Measurements from ENCODE around the gene TM7SF3. TPM values are rescaled to one million over a fixed set of nuclear protein-coding genes. Genes with fewer than 3 reads are reported as not detected.
"Not testable (repeated sequence)": the region's sequence is repeated elsewhere in the genome, so short reads cannot be mapped to it uniquely, and the experiment has no call there.

The TM7SF3 gene
- total and polyA plus RNA-seq, 5 experiments from 2014 or later = 23.5 to 62.8 (median 44.3) TPM

DNA sequence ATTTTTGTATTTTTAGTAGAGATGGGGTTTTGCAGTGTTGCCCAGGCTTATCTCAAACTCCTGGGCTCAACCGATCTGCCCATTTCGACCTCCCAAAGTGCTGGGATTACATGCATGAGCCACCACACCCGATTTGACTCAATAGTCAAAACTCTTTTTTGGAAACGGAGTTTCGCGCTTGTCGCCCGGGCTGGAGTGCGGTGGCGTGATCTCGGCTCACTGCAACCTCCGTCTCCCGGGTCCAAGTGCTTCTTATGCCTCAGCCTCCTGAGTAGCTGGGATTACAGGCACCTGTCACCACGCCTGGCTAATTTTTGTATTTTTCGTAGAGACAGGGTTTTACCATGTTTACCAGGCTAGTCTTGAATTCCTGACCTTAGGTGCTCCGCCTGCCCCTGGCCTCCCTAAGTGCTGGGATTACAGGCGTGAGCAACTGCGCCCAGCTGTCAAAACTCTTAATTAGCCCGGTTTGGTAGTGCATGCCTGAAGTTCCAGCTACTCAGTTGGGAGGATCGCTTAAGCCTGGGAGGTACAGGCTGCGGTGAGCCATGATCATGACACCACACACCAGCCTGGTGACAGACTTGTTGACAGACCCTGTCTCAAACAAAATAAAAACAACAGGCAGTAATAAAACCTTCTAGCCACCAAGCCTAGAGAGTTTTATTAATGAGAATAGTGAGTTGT is 20.6 kb upstream of the TM7SF3 start:
- DNase-seq (no peak), ATAC-seq (no peak)
- peaks cover 0 to 8% (median 0%) of the 10 kb centered on the region in 4 donors for H3K4me1 Mint-ChIP-seq
- POLR2A ChIA-PET = no interaction called here
- H3K27me3 Mint-ChIP-seq = no peaks in the 10 kb centered on the region
- no peak overlapping the region for H3K27ac Mint-ChIP-seq
- peaks cover 0 to 7% (median 0%) of the 10 kb centered on the region in 9 donors for H3K9me3 Mint-ChIP-seq
- H3K36me3 Mint-ChIP-seq = peaks cover 15 to 77% (median 65%) of the 10 kb centered on the region in 3 donors
- no peak overlapping the region for H3K4me3 Mint-ChIP-seq

DNA sequence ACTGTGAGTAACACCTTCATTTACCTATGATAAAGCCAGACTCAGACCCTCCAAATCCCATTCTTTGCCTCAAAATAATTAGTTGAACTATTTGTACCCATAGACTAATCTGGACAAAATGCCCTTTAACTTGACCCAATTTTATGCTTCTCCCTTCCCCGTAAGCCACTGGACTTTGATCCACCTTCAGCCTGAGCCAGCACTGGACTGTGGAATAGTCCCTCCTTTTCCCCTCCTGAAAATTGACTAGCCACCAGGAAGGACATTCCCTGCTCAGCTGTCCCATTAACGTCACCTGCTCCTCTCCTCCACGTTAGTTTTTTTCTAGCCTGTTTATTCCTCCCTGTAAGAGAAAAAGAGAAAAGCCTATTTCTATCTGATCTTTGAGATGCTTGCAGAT is 18.5 kb upstream of the TM7SF3 start:
- Mint-ChIP-seq H3K4me3 (no peak overlapping the region), H3K9me3 (peaks cover 0 to 2% (median 0%) of the 10 kb centered on the region in 9 donors), H3K4me1 (peaks cover 0 to 8% (median 0%) of the 10 kb centered on the region in 4 donors), H3K27ac (peak overlapping the region in 3 of 10 donors; percentile 6 to 61 (median 46)), H3K27me3 (no peaks in the 10 kb centered on the region), H3K36me3 (peaks cover 15 to 81% (median 55%) of the 10 kb centered on the region in 3 donors)
- DNase-seq (no peak), ATAC-seq (no peak)
- POLR2A ChIA-PET = no interaction called here

DNA sequence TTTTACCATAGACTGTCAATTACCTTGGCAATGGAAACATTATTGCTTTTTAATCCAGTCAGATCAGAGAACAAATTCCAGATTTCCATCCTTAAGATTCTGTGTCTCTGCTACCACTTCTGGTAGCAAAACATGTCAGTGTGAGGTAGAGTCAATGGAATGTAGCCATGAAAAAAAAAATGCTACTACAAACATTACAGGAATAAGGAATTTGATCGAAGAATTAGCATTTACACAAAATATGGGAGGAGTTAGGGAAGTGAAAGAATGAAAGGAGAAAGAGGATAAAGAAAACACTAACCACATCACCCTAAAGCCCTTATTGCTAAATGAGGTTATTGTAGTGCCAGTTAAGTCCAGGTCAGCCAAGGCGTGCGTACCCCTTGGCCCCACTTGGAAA is 17.3 kb upstream of the TM7SF3 start:
- ATAC-seq (no peak), DNase-seq (no peak)
- no peaks in the 10 kb centered on the region for H3K27me3 Mint-ChIP-seq
- peak overlapping the region in 1 of 10 donors; percentile 3 for H3K27ac Mint-ChIP-seq
- POLR2A ChIA-PET = no interaction called here
- H3K9me3 Mint-ChIP-seq = no peaks in the 10 kb centered on the region
- peaks cover 0 to 8% (median 2%) of the 10 kb centered on the region in 4 donors for H3K4me1 Mint-ChIP-seq
- H3K36me3 Mint-ChIP-seq = peaks cover 16 to 82% (median 50%) of the 10 kb centered on the region in 3 donors
- no peak overlapping the region for H3K4me3 Mint-ChIP-seq

DNA sequence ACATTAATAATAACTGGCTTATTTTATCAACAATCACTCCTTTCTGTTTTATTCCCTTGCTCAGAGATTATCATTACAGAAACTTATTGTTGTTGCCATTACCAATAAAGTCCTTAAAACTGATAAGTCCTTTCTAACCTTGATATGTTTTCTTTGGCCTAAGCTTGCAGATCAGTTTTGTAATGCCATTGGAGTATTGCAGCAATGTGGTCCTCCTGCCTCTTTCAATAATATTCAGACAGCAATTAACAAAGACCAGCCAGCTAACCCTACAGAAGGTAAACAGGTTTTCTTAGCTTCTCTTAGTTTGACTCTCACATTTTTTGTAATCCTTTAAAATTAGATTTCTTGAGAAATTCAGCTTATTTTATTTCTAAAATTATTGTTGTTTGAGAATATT is 12.1 kb upstream of the TM7SF3 start:
- H3K9me3 Mint-ChIP-seq = no peaks in the 10 kb centered on the region
- peaks cover 0 to 2% (median 0%) of the 10 kb centered on the region in 5 donors for H3K27me3 Mint-ChIP-seq
- ATAC-seq (no peak), DNase-seq (no peak)
- peaks cover 14 to 50% (median 43%) of the 10 kb centered on the region in 4 donors for H3K4me1 Mint-ChIP-seq
- H3K27ac Mint-ChIP-seq = peak overlapping the region in 1 of 10 donors; percentile 48
- POLR2A ChIA-PET = no interaction called here
- peaks cover 14 to 50% (median 18%) of the 10 kb centered on the region in 3 donors for H3K36me3 Mint-ChIP-seq
- H3K4me3 Mint-ChIP-seq = no peak overlapping the region

DNA sequence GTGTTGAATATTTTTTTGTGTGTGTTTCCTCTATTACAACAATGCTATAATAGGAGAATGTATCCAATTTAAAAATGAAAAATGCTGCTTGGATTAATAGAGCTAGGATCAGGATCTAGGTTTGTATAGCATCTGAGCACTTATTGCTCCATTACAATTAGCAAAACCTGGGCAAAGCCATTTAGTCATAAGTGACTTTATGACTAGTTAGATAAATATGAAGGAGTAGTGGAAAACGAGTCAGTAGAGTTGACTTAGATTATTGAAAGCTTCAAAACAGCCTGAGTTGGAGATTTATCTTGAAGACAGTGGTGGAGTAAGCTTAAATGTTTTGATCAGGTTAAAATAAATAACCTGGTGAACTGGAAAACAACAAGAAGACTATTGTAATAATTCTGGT is 10.9 kb upstream of the TM7SF3 start:
- peak overlapping the region in 4 of 10 donors; percentile 1 to 99 (median 34) for H3K4me3 Mint-ChIP-seq

DNA sequence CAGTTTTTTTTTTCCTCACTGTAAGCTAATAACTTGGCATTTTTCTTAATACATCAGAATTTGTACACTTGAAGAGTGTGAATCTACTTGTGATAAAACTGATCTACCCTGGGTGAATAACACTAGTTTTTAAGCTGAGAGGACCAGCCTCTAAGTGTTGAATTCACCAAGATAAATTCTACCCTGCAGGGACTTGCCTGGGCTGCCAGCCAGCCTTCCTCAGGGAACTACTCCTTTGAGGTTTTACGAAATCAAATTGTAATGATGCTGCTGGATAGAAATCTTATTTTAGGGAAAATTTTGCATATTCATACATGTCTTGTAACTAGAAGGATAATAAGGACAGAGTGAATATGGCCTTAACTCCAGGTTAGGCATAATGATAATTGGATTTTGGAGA is 10.1 kb upstream of the TM7SF3 start:
- no peak for DNase-seq
- peaks cover 14 to 50% (median 43%) of the 10 kb centered on the region in 4 donors for H3K4me1 Mint-ChIP-seq
- ATAC-seq = no peak
- H3K27ac Mint-ChIP-seq = peak overlapping the region in 1 of 10 donors; percentile 56
- no peaks in the 10 kb centered on the region for H3K9me3 Mint-ChIP-seq
- peaks cover 9 to 30% (median 10%) of the 10 kb centered on the region in 3 donors for H3K36me3 Mint-ChIP-seq
- peaks cover 0 to 2% (median 0%) of the 10 kb centered on the region in 5 donors for H3K27me3 Mint-ChIP-seq
- peak overlapping the region in 9 of 10 donors; percentile 22 to 100 (median 99) for H3K4me3 Mint-ChIP-seq
- POLR2A ChIA-PET = interaction anchor here (1.6 kb wide), 1 partner anchor 11 kb away, joined by 3 read pairs; the partner anchor contains the start of gene TM7SF3

More for the DNA sequence above, 10.9 kb upstream of the TM7SF3 start:
- Mint-ChIP-seq H3K9me3 (no peaks in the 10 kb centered on the region), H3K27me3 (peaks cover 0 to 2% (median 0%) of the 10 kb centered on the region in 5 donors), H3K27ac (peak overlapping the region in 2 of 10 donors; percentile 25 to 63), H3K4me1 (peaks cover 14 to 50% (median 43%) of the 10 kb centered on the region in 4 donors), H3K36me3 (peaks cover 13 to 38% (median 14%) of the 10 kb centered on the region in 3 donors)
- DNase-seq (no peak), ATAC-seq (no peak)
- POLR2A ChIA-PET = interaction anchor here (1.6 kb wide), 1 partner anchor 12 kb away, joined by 3 read pairs; the partner anchor contains the start of gene TM7SF3

DNA sequence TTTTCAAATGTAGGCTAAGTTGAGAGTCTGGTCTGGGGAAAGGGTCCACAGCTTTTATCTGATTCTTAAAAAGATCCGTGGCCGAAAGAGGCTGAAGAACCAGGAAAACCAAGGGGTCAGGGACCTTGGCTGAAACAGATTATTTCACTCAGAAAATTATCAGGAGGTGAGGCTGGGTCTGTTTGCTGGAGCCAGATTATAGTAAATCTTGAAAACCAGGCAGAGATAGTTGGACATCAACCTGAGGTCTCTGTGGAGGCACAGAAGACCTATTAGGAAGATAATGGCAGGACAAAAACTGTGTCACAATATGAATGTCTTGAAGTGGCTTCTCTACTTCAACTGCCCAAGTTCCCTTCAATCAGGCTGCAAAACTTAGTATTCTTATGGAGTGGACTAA is 6.6 kb upstream of the TM7SF3 start:
- Mint-ChIP-seq H3K4me1 (peaks cover 14 to 41% (median 38%) of the 10 kb centered on the region in 4 donors), H3K36me3 (peaks cover 0 to 6% (median 3%) of the 10 kb centered on the region in 3 donors), H3K9me3 (no peaks in the 10 kb centered on the region), H3K4me3 (peak overlapping the region in 7 of 10 donors; percentile 40 to 100 (median 50)), H3K27ac (peak overlapping the region in 4 of 10 donors; percentile 23 to 63 (median 44)), H3K27me3 (peaks cover 0 to 2% (median 0%) of the 10 kb centered on the region in 5 donors)
- POLR2A ChIA-PET = no interaction called here
- ATAC-seq = no peak
- DNase-seq = no peak

DNA sequence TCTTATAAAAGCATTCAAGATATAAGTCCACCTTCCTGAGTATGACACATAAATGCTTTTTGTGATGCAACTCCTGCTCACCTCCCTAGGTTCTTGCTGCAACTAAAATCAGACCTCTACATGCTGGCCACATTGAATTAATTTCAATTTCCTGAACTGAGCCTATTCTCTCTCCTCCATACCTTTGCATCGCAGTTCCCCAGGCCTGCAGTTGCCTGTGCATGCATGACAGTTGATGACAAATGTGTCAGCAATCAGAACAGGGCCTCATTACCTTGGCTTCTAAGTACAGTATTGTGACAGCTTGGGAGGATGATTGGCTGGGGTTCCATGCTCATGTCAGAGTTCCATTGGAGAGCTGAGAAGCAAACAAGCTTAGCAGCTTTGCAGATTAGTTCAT is 3.9 kb upstream of the TM7SF3 start:
- Mint-ChIP-seq H3K4me3 (no peak overlapping the region), H3K36me3 (peaks cover 0 to 6% (median 3%) of the 10 kb centered on the region in 3 donors), H3K4me1 (peaks cover 16 to 35% (median 29%) of the 10 kb centered on the region in 4 donors), H3K9me3 (no peaks in the 10 kb centered on the region), H3K27me3 (peaks cover 0 to 2% (median 0%) of the 10 kb centered on the region in 5 donors), H3K27ac (no peak overlapping the region)
- POLR2A ChIA-PET = interaction anchor here (1.2 kb wide), 1 partner anchor 186 kb away, joined by 3 read pairs; the partner anchor contains the start of gene ITPR2
- ATAC-seq (no peak), DNase-seq (no peak)

DNA sequence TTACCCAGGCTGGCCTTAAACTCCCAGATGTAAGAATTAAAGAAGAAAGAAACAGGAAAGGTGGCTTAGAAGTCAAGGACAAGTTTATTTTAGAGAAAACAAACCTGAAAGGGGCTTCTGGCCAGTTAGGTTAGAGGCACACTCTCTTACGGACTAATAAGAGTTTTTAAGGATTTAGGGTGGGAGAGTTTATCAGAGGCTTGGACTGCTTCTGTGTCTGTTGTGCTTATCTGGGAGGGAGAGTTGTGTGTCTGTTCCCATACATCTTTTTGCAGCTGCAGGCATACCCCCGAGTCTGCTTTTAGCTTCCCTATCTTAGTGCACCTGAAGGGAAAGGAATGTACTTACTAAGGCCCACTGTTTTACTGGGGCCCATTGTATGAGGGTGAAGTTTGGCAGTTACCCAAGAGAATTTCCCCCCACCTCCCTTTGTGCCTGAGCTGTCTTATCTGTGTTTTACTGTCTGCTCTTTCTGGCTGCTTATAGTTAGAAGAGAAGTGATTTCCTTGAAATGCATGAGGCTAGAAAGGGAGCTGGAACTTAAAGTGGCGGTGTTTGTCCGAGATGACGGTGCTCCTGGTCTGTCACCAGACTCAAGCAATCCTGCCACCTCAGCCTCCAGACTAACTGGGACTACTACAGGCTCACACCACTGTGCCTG is 3.1 kb upstream of the TM7SF3 start:
- DNase-seq, H3K27me3 Mint-ChIP-seq: not testable (repeated sequence)
- POLR2A ChIA-PET = interaction anchor here (0.7 to 0.8 kb wide), 2 partner anchors 65 to 279 kb away, joined by 3 to 4 read pairs; no protein-coding TSS in a partner anchor

DNA sequence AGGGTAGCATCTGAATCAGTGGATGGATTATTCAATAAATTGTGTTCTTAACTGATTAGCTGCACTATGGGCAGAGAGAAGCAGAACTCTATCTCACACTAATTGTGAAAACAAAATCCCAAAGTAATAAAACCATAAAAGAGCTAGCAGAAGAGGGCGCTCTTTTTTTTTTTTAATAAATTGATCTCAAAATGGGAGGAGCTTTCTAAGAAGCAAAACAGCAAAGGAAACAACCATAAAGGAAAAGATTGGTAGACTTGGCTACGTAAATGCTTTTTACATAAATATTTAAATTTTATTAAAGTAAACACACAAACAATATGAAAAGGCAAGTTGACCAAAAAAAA is 1.5 kb upstream of the TM7SF3 start:
- no peaks in the 10 kb centered on the region for H3K9me3 Mint-ChIP-seq
- POLR2A ChIA-PET = interaction anchor here (0.7 to 3.8 kb wide), 3 partner anchors 129 to 290 kb away, joined by 3 to 30 read pairs (median 5); partner anchors contain the start of gene ITPR2
- H3K36me3 Mint-ChIP-seq = peaks cover 0 to 4% (median 3%) of the 10 kb centered on the region in 3 donors
- peak overlapping the region; percentile 91 to 99 (median 96) for H3K27ac Mint-ChIP-seq
- H3K4me1 Mint-ChIP-seq = peaks cover 16 to 41% (median 37%) of the 10 kb centered on the region in 4 donors
- no peaks in the 10 kb centered on the region for H3K27me3 Mint-ChIP-seq
- ATAC-seq (no peak), DNase-seq (peak in 3 of 10 donors; percentile 50 to 62 (median 61))
- H3K4me3 Mint-ChIP-seq = peak overlapping the region in 8 of 10 donors; percentile 0 to 96 (median 64)

More for the DNA sequence above, 3.1 kb upstream of the TM7SF3 start:
- not testable (repeated sequence) for H3K36me3 Mint-ChIP-seq, ATAC-seq, H3K4me3 Mint-ChIP-seq, H3K9me3 Mint-ChIP-seq
- Mint-ChIP-seq H3K27ac (peak overlapping the region in 4 of 10 donors; percentile 47 to 64 (median 51)), H3K4me1 (peaks cover 11 to 32% (median 27%) of the 10 kb centered on the region in 4 donors)

DNA sequence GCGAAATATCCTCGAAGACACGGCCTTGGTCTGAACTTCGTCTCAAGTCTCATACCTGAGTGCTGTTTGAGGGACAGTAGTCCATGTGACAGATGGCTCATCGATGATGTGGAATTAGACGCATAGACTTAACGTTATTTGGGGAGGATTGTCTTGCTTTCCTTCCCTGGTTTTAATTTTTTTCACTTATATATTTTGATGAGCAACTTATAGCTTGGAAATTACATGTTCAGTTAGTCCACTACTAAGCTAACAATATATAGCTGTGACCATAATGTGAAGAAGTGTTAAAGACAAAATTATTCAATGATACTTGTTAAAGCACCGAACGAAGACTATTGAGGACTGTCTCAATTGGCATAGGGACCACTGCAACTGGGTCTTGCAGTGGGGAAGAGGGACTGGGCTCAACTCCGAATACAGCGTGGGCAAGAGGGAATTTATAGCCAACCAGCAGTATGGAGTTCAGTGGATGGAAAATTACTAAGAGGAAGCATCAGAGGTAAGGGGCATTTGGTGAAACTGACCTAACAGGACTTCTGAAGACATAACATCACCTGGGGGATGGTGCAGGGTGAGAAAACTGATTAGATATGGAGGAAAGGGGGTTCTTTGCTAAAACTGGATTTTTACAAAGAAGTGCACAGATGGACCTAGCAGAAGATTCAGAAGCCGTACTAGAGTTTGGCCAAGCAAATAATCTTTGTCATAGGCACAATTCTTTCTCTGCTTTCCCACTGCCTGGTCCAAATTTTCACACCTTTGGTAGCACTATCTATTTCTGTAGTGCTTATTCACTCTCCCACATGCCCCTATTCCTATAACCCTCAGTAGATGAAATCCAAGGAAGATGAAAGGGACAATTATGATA is 910 bp upstream of the TM7SF3 start:
- DNase-seq = peak in 1 of 10 donors; percentile 15

More for the DNA sequence above, 910 bp upstream of the TM7SF3 start:
- Mint-ChIP-seq H3K27ac (peak overlapping the region; percentile 91 to 99 (median 96)), H3K36me3 (peaks cover 0 to 9% (median 4%) of the 10 kb centered on the region in 3 donors), H3K9me3 (no peaks in the 10 kb centered on the region), H3K4me3 (peak overlapping the region; percentile 81 to 97 (median 94)), H3K4me1 (peaks cover 20 to 46% (median 43%) of the 10 kb centered on the region in 4 donors), H3K27me3 (no peaks in the 10 kb centered on the region)
- POLR2A ChIA-PET = interaction anchor here (1.3 to 3.8 kb wide), 3 partner anchors 8 to 291 kb away, joined by 5 to 30 read pairs (median 24); partner anchors contain the start of genes ITPR2 and MED21
- ATAC-seq = no peak

Measured in naive thymus-derived CD8-positive, alpha-beta T cell (primary cell).